Measurements from ENCODE around the gene SLA2.
"Not testable (repeated sequence)": the region's sequence is repeated elsewhere in the genome, so short reads cannot be mapped to it uniquely, and the experiment has no call there.

SLA2 gene

GRCh38 chr20:36645998-36646397 lies at the start of gene SLA2:
SLA2 (minus strand) TSS chr20:36646196; CDS start chr20:36641335, 4,861 bp downstream.
- Histone ChIP-seq H3K4me1 (ENCODE audit: insufficient read depth, low read length, severe bottlenecking) (no peaks in the 10 kb centered on the region), H3K9me3 (ENCODE audit: low read length) (no peaks in the 10 kb centered on the region), H3K9ac (ENCODE audit: low read length) (no peak within 1 kb of the TSS), H3K27ac (ENCODE audit: low read depth, low read length, poor library complexity, severe bottlenecking) (no peak within 1 kb of the TSS), H3K9me2 (ENCODE audit: low read depth, low read length) (no peaks in the 10 kb centered on the region), H4K20me1 (ENCODE audit: insufficient read depth, low read length) (no peaks in the 10 kb centered on the region), H2AFZ (ENCODE audit: low read length) (no peak within 1 kb of the TSS), H3K27me3 (ENCODE audit: insufficient read depth, low read length) (no peaks in the 10 kb centered on the region), H3F3A (ENCODE audit: insufficient read depth, low read length) (no peaks in the 10 kb centered on the region), H3K4me2 (ENCODE audit: low read length) (no peak within 1 kb of the TSS), H3K4me3 (ENCODE audit: low read depth, low read length, poor library complexity, severe bottlenecking) (no peak within 1 kb of the TSS), H3K36me3 (ENCODE audit: insufficient read depth, low read length) (no peaks in the 10 kb centered on the region), H3K79me2 (ENCODE audit: insufficient read depth, low read length) (no peaks in the 10 kb centered on the region)
- TF ChIP-seq EZH2 (IDR thresholded peaks at IDR 0.05; ENCODE audit: borderline replicate concordance, low read length), result no peak
- no peak for TF ChIP-seq CTCF (IDR thresholded peaks at IDR 0.05; ENCODE audit: low read length)

- not testable (repeated sequence) for H3K36me3 ChIP-seq (ENCODE audit: insufficient read depth, low read length); H3K4me3 ChIP-seq (ENCODE audit: low read depth, low read length, poor library complexity, severe bottlenecking); H3F3A ChIP-seq (ENCODE audit: insufficient read depth, low read length); H3K4me1 ChIP-seq (ENCODE audit: insufficient read depth, low read length, severe bottlenecking); H3K27ac ChIP-seq (ENCODE audit: low read depth, low read length, poor library complexity, severe bottlenecking); H3K9me2 ChIP-seq (ENCODE audit: low read depth, low read length); H3K4me2 ChIP-seq (ENCODE audit: low read length); H4K20me1 ChIP-seq (ENCODE audit: insufficient read depth, low read length); H3K27me3 ChIP-seq (ENCODE audit: insufficient read depth, low read length); H3K9ac ChIP-seq (ENCODE audit: low read length); H3K79me2 ChIP-seq (ENCODE audit: insufficient read depth, low read length); H2AFZ ChIP-seq (ENCODE audit: low read length); H3K9me3 ChIP-seq (ENCODE audit: low read length)
Measured at GRCh38 chr20:36695467-36695866, 49.5 kb upstream of the SLA2 start.

GRCh38 chr20:36688630-36689029 lies 42.6 kb upstream of the SLA2 start:
- Histone ChIP-seq H3K9ac (ENCODE audit: low read length) (no peak overlapping the region), H3K79me2 (ENCODE audit: insufficient read depth, low read length) (no peaks in the 10 kb centered on the region), H3K4me1 (ENCODE audit: insufficient read depth, low read length, severe bottlenecking) (no peaks in the 10 kb centered on the region), H3K36me3 (ENCODE audit: insufficient read depth, low read length) (peaks cover 8% of the 10 kb centered on the region; the same call in 1 of the 2 replicates), H4K20me1 (ENCODE audit: insufficient read depth, low read length) (no peaks in the 10 kb centered on the region), H2AFZ (ENCODE audit: low read length) (no peak overlapping the region), H3K27me3 (ENCODE audit: insufficient read depth, low read length) (no peaks in the 10 kb centered on the region), H3K9me2 (ENCODE audit: low read depth, low read length) (no peaks in the 10 kb centered on the region), H3K4me3 (ENCODE audit: low read depth, low read length, poor library complexity, severe bottlenecking) (no peak overlapping the region), H3K27ac (ENCODE audit: low read depth, low read length, poor library complexity, severe bottlenecking) (no peak overlapping the region), H3K4me2 (ENCODE audit: low read length) (no peak overlapping the region), H3F3A (ENCODE audit: insufficient read depth, low read length) (no peaks in the 10 kb centered on the region), H3K9me3 (ENCODE audit: low read length) (no peaks in the 10 kb centered on the region)
- TF ChIP-seq CTCF (IDR thresholded peaks at IDR 0.05; ENCODE audit: low read length), result no peak
- no peak for TF ChIP-seq EZH2 (IDR thresholded peaks at IDR 0.05; ENCODE audit: borderline replicate concordance, low read length)

- no peak overlapping the region for H3K9ac ChIP-seq (ENCODE audit: low read length)
- peaks cover 8% of the 10 kb centered on the region; the same call in 1 of the 2 replicates for H3K36me3 ChIP-seq (ENCODE audit: insufficient read depth, low read length)
- no peak overlapping the region for H3K4me2 ChIP-seq (ENCODE audit: low read length)
- no peaks in the 10 kb centered on the region for H3K79me2 ChIP-seq (ENCODE audit: insufficient read depth, low read length)
- H3F3A ChIP-seq (ENCODE audit: insufficient read depth, low read length), result no peaks in the 10 kb centered on the region
- H3K9me2 ChIP-seq (ENCODE audit: low read depth, low read length), result no peaks in the 10 kb centered on the region
- H3K4me3 ChIP-seq (ENCODE audit: low read depth, low read length, poor library complexity, severe bottlenecking), result no peak overlapping the region
- no peak overlapping the region for H3K27ac ChIP-seq (ENCODE audit: low read depth, low read length, poor library complexity, severe bottlenecking)
- H3K4me1 ChIP-seq (ENCODE audit: insufficient read depth, low read length, severe bottlenecking), result no peaks in the 10 kb centered on the region
- H3K27me3 ChIP-seq (ENCODE audit: insufficient read depth, low read length), result no peaks in the 10 kb centered on the region
- no peak overlapping the region for H2AFZ ChIP-seq (ENCODE audit: low read length)
- TF ChIP-seq CTCF (IDR thresholded peaks at IDR 0.05; ENCODE audit: low read length) (no peak), EZH2 (IDR thresholded peaks at IDR 0.05; ENCODE audit: borderline replicate concordance, low read length) (no peak)
- no peaks in the 10 kb centered on the region for H3K9me3 ChIP-seq (ENCODE audit: low read length)
- no peaks in the 10 kb centered on the region for H4K20me1 ChIP-seq (ENCODE audit: insufficient read depth, low read length)
Measured at GRCh38 chr20:36687850-36688249, 41.9 kb upstream of the SLA2 start.

All from OCI-LY1 (cell line).